ENCODE results near the gene SPTBN1.

Gene SPTBN1

DNA sequence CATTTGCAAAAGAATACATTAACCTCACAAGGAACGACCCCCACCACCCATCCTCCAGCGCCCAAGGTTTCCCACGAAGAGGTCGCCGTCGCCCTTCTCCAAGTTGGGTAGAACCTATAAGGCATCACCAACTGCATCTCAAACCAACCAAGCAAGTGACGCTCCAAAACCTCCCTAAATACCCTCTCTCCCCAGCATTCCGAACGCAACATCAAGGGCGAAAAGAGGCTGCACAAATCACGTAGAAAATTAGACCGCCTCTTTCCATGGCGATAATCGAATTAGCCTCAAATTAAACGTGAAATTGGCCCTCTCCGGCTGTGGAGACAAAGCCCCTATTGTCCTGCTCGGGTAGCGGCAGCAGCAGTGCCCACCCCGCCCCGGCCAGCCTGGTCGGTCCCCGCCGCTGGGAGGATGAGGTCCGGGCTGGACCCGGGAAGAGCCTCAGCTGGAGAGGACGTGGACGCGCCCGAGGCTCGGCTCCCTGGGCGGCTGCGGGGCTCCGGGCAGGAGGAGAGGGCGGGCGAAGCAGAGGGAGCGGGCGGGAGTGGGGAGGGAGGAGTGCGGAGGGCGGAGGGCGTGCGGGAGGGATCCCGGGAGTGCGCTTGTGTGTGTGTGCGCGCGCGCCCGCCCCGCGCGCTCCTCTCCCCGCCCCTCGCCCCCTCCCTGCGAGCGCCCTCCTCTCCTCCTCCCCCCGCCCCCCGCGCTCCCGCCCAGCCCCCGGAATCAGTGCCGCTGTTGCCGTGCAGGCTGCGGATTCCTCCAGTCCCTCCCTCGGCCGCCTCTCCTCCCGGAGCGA, at the start of gene SPTBN1:
SPTBN1 (plus strand) TSS at position 765 of the 799 bp plus-strand sequence. CDS start 70,092 bp downstream, outside the sequence.
- DNase-seq: peak; percentile 68

DNA sequence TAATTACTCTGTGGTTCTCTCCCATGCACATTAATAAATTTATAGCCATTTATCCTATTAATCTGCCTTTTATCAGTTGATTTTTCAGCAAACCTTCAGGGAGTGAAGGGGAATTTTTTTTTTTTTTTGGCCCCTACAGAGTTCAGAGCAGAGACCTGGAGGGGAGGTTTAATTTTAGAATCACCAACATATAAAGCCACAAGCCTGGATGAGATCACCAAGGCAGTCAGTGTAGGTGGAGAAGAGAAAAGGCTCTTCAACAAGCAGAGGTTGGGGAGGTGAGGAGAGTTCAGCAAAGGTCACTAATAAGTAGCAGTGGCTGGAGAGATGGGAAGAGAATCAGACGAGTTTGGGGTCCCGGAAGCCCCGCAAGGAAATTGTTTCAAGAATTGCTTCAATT, 48.4 kb upstream of the SPTBN1 start:
- no peak for DNase-seq

- no peak for DNase-seq
Observed at GRCh38 chr2:54408288-54408687, 47.8 kb upstream of the SPTBN1 start.

- no peak for DNase-seq
Observed at GRCh38 chr2:54409752-54410151, 46.4 kb upstream of the SPTBN1 start.

DNA sequence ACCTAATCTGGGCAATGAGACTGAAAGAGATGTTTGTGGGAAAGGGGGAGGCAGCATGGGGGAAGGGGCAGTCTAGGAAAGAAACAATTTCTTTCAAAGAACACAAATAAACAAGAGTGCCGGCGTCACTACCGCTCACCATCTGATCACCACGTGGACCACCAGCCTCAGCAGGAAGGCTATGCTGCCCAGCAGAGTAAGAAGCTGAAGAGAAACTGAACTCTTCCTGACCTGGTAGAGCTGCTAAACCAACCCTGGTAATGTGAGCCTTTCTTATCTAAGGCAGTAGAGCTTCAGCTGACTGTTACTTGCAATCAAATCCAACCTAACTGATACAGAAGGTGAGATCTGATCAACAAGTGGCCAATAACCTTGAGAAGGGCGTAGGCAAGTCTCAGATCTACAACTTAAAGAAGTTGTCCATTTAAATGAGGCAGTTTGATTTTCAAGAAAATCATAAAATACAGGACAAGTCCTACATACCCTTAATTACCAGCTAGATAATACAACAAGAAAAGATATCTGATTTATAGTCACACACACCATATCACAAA, 44.2 kb upstream of the SPTBN1 start:
- DNase-seq: no peak

DNA sequence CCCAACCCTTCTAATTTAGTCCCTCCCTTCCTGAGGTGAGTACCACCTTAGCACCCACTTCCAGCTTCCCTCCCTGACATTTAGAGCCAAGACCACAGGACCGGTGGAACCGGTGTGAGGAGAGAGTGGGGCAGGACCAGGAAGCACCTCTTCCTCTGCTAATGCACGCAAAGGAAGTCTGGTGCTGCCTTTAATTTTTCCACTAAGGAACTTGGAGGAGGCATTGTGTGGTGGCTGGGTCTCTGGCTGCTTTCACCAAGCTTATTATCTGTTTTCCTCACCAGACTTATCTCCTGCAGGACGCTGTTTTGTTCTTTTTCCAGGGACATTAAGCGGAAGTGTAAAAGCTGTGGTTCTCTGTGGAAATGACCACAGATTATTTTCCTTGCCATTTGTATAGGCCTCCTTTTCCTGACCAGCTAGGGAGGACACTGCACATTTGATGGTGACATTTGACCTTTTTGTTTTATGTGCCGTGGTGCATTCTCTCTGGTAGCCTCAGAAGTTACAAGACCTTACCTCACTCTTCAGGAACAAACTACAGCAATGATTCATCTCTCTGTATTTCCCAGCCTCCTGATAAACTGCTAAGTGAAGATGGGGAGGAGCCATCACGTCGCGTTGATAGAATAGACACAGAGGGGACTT, 39.8 kb upstream of the SPTBN1 start:
- DNase-seq: no peak

GRCh38 chr2:54416938-54417337, 39.2 kb upstream of the SPTBN1 start:
- no peak for DNase-seq

DNA sequence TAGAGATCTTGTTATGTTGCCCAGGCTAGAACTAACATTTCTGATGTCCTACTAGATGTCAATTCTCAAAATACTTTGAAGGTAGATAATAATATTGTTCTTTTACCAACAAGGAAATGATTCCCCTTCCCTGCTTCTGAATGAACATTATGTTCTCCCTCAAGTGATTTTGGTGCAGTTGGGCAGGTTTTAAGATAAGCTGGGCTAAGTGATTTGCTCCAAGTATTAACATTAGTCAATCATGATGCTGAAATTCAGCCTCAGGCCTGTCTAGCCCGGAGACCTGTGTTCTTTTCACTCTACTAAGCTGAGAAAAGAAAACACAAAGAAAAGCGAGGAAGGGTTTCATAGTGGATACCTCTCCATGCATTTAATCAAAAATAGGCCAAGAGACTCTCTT, 38.5 kb upstream of the SPTBN1 start:
- DNase-seq: no peak

GRCh38 chr2:54419388-54419787, 36.7 kb upstream of the SPTBN1 start:
- DNase-seq: no peak

DNA sequence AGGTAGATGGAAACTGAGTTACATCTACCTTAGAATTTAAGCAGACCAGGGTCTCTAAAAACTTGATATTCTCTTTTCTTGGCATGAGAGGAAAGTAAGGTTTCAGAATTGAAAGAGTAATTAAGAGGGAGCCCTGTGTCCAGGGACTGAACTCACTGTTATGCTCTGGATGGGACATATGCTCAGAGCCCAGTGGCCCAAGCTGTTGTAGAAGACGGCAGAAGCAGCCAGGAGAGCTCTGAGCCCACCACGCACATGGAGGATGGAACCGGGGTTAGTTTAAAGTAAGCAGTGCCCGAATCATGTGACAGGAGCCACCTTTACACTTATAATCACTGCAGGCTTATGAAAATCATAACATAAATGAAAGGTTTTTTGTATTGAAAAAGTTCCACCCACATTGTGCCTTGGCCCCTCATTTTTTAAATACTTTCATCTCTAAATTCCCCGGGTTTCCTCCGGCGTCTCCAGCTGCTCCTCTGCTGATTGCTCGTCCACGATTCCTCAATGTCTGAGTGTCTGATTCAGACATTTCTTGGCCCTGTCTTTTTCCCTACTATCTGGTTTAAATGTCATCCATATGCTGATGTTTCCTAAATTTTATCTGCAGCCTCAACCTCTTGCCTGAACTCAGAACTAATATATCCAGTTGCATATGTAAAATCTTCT, 36.1 kb upstream of the SPTBN1 start:
- no peak for DNase-seq

GRCh38 chr2:54420524-54421172, 35.5 kb upstream of the SPTBN1 start:
- DNase-seq: no peak

DNA sequence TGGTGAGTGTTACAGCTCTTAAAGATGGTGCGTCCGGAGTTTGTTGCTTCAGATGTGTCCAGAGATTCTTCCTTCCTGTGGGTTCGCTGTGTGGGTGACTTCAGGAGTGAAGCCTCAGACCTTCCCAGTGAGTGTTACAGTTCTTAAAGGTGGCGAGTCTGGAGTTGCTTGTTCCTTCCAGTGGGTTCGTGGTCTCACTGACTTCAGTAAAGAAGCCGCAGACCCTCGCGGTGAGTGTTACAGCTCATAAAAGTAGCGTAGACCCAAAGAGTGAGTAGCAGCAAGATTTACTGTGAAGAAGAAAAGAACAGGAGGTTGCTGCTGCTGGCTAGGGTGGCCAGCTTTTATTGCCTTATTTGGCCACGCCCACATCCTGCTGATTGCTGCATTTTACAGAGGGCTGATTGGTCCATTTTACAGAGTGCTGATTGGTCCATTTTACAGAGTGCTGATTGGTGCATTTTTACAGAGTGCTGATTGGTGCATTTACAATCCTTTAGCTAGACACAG, 34.0 kb upstream of the SPTBN1 start:
- DNase-seq: no peak

GRCh38 chr2:54423213-54423612, 32.9 kb upstream of the SPTBN1 start:
- no peak for DNase-seq

DNA sequence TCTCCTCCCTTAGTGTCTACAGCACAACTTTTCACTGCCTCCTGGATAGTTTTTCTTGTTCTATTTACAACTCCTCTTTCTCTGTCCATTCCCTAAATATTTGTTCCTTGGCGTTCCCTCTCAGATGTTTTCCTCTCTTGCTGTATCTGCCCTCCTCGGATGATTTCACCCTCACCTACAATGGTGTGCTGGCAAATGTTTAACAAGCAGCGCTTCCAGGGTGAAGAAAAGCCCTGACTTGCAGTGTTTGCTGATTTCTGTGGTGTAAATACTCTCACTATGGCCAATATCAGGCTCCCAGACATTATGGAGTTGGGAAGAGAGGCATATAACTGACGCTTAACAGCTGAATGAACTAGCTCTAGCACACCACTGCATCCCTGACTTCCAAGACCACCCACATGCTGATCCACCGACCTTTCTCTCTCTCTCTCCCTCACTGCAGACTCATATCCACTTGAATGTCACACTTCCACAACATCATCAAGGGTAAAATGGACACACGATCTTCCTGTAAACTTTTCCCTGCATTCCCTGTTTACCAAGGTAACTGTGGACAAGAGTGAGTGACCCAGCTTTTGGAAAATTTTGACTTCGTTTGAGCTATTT, 31.5 kb upstream of the SPTBN1 start:
- no peak for DNase-seq

DNA sequence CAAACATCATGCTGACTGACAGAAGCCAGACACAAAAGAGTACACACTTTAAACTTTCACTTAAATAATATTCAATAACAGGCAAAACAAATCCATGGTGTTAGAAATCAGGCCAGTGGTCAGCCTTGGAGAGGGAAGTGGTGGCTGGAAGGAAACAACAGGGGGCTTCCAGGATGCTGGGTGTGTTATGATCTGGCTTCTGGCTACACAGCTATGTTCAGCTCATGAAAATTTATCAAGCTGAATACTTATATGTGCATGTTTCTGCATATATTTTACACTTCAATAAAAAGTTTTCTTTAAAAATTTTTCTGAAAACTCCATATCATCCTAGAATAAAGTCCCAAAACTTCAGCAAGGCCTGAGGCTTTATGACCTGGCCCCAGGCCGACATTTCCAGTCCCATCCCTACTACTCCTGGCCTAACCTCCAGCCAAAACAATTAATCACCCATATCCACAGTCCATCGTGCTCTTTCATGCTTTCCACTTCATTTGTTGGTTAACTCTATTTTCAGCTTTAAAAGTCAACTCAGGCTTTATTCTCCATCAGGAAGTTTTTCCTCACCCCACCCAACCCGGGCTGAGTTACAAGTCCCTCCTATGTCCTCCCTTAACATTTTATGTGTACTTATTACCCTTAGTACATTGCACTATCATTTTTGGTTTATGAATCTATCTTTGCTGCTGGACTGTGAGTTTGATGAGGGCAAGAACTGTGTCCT, 27.9 kb upstream of the SPTBN1 start:
- DNase-seq: no peak

DNA sequence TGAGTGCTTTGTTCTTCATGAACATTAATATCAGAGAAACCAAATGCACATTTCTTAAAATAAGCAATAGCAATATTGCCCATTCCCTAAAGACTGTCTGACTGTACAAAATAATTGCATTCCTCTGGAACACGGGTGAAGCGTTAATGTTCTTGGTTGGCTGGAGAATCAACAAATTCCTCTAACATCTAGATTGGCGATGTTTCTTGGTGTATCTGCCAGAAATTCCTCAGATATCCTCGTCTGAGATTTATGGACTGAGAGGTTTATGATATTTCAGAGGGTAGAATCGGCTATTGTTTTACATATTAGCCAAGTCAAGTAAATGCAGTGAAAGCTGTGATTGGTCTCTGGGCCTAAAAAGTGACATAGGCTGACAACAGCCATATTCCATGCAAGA, 27.1 kb upstream of the SPTBN1 start:
- no peak for DNase-seq

DNA sequence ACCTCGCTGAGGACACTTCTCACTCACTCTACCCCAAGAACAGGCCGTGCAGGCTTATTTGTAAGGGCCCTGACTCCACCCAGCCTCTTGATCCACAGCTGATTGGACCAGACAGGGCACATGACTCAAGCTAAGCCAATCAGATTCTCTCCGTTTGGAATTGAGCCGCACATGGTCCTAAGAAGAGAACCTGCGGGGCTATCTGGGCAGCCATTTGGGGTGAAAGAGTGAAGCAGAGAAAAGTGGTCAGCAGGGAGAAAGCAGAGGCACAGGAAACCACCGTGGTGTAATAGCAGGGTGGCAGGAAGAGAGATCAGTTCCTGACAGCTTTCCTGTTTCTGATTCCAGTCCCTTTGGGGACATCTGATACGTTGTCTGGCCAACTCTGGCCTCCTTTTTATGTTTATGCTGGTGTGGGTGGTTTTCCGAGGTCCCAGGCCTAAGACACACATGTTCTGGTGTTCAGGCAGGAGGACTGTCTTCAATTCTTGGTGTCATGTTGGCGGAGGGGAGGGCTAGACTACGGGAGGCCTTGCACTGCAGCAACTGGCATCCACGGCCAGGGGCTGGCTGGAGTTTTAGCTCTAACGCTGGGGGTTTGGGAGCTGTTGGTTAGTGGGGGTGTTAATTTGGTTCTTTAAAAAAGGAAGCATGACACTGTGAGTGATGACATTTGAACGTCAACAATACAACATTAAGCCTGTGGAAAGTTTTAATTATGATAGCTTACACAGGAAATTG, 26.1 kb upstream of the SPTBN1 start:
- no peak for DNase-seq

- DNase-seq: no peak
Observed at GRCh38 chr2:54430649-54431048, 25.5 kb upstream of the SPTBN1 start.

DNA sequence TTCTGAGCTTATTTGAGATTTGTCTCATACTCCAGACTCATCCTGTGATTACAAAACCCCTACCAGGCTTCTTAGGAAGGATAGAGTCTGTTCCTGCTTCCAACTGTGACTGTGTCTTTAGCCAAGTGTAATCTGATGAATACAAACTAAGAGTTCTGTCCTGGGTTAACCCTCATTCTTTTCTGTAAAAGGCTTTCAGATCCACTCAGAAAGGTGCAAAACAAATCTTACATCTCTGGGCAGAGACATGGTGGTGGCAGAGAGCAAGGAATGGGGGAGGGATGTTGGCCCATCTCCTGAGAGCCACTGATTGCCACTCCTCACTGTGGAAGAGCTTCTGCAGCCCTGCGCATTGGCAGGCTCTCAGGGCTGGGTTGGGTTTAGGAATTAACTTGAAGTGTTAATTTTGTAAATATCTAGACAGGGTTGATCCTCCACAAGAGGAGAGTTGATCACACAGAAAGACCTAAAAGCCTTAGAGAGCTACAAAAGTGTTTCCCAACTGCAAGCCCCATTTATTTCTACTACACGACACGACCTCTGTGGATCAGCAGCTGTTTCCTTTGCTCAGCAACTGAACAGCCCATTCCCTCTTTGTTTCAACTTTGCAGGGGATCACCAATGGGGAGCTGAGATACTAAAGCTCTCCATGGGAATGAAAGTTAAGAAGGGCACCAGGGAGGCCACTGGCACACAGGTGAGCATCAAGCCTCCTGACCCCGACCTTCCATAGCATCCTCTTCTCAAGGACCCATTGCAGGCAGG, 23.7 kb upstream of the SPTBN1 start:
- no peak for DNase-seq

GRCh38 chr2:54434229-54434628, 21.9 kb upstream of the SPTBN1 start:
- DNase-seq: no peak

All from NCI-H1694 treated with DMSO at 0.1 percent for 48 hours (cell line).